Hepatocyte (in vitro differentiated cells): ENCODE measurements around the gene RPAP3.

Experiments used
- EZH2 ChIP-seq: fragments of 200-600 bp; sonication (generic); IDR thresholded peaks from 2 replicates; pipeline ENCODE4 v1.6.1; 2016; ENCODE audit warnings: antibody characterized with exemption, mild to moderate bottlenecking, borderline replicate concordance
- EZH2phosphoT487 ChIP-seq: fragments of 200-600 bp; sonication (generic); IDR thresholded peaks from one replicate; pipeline ENCODE4 v1.6.1; 2018; ENCODE audit warnings: antibody characterized with exemption, mild to moderate bottlenecking, low read depth, moderate library complexity; ENCODE audit not compliant: unreplicated experiment, severe bottlenecking
- TF ChIP-seq, protein P1 (sequence below): fragments of 200-600 bp; sonication (generic); IDR thresholded peaks from 2 replicates; pipeline ENCODE4 v1.5.1; 2016; ENCODE audit warnings: antibody characterized with exemption, mild to moderate bottlenecking; ENCODE audit not compliant: poor library complexity

DNA sequence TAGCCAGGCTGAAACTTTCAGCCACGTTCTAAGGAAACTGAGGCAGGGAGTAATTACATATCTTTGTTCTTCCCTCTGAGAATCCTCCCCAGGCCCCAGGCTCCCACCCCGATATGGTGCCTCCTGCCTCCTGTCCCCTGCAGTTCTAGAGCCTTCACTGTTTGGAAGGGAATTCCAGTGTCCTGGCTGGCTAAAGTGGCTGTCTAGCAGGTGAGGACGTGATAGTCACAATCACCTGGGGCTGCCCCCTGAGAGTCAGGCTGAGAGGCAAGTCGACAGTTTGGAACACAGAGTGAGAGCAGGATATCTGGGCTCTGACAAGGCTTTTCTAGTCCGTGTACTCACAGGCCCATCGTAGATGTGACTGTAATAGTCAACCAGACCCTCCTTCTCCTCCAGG lies 6.3 kb upstream of the RPAP3 start:
- TF ChIP-seq, protein P1, sequence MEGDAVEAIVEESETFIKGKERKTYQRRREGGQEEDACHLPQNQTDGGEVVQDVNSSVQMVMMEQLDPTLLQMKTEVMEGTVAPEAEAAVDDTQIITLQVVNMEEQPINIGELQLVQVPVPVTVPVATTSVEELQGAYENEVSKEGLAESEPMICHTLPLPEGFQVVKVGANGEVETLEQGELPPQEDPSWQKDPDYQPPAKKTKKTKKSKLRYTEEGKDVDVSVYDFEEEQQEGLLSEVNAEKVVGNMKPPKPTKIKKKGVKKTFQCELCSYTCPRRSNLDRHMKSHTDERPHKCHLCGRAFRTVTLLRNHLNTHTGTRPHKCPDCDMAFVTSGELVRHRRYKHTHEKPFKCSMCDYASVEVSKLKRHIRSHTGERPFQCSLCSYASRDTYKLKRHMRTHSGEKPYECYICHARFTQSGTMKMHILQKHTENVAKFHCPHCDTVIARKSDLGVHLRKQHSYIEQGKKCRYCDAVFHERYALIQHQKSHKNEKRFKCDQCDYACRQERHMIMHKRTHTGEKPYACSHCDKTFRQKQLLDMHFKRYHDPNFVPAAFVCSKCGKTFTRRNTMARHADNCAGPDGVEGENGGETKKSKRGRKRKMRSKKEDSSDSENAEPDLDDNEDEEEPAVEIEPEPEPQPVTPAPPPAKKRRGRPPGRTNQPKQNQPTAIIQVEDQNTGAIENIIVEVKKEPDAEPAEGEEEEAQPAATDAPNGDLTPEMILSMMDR: no peak
- TF ChIP-seq EZH2: no peak
- TF ChIP-seq EZH2phosphoT487: no peak
